Measurements from ENCODE around the gene ATF4.

The ATF4 gene

DNA sequence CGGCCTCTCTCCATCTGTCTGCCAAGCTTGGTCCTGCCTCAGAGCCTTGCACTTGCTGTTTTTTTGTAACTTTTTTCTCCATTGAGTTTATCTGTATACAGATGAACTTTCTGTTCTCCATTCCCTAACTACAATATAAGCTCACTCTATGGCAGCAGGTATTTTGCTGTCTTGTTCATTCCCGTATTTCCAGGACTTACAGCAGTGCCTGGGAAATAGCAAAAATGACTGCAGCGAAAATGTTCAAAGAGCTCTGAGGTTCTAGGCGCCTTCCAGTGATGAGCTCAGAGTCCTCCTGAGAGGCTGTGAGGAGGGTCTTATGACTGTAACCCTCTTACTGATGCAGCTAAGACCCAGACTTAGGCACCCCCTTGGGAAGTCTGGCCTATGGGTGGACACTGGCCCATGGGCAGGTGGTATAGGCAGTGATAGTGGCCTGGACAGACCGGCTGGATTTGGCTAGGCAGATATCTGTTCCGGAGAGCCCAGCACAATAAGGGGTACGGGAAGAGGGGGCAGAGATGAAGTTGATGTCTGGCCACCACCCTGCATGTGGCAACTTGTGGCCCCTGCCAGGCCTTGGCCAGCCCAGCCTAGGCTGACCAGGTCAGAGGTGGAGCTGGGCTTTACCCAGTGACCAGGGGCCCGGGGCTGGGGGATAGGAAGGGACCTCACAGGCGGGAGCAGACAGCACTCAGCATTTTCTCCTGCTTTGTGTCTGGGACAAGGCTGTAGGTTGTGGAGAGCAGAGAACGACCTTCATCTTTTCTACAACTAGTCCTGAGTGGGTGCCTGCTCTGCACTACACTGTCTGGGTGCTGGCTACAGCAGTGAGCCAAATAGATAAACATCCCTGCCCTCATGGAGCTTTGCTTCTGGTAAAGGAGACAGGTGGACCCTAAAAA, 4.6 kb downstream of the ATF4 start:
- no peak for DNase-seq (ENCODE audit: low read depth)
- H3K27me3 ChIP-seq (replicated peaks; ENCODE audit: control insufficient read depth, insufficient read depth, low read length) = no peaks in the 10 kb centered on the region
- H3K4me3 ChIP-seq (ENCODE audit: low read length) = peak overlapping the region; percentile 53
- H3K9ac ChIP-seq (ENCODE audit: low read length) = peak overlapping the region; percentile 100
- H3K9me3 ChIP-seq (ENCODE audit: control insufficient read depth, low read length) = no peaks in the 10 kb centered on the region
- peaks cover 39% of the 10 kb centered on the region for H3K4me1 ChIP-seq (ENCODE audit: control insufficient read depth, insufficient read depth, low read length)
- H3K36me3 ChIP-seq (ENCODE audit: control insufficient read depth, insufficient read depth, low read length, severe bottlenecking) = peaks cover 60% of the 10 kb centered on the region

DNA sequence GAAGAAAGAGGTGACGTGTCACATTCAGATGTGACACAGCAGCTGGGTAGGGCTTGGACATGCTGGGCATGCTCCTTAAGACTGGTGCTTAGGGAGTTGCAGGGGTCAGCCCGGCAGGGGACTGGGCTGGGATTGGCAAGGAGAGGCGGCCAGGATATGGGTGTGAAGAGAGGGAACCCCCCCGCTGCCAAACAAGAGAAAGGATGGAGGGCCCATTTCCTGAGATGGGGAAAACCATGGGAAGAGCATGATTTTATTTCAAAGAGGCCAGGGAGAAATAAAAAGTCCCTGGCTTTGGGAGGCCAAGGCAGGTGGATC, 5.3 kb downstream of the ATF4 start:
- Histone ChIP-seq H3K9ac (ENCODE audit: low read length) (no peak overlapping the region), H3K9me3 (ENCODE audit: control insufficient read depth, low read length) (no peaks in the 10 kb centered on the region), H3K27me3 (replicated peaks; ENCODE audit: control insufficient read depth, insufficient read depth, low read length) (no peaks in the 10 kb centered on the region), H3K36me3 (ENCODE audit: control insufficient read depth, insufficient read depth, low read length, severe bottlenecking) (peaks cover 64% of the 10 kb centered on the region), H3K4me1 (ENCODE audit: control insufficient read depth, insufficient read depth, low read length) (peaks cover 45% of the 10 kb centered on the region), H3K4me3 (ENCODE audit: low read length) (no peak overlapping the region)
- DNase-seq (ENCODE audit: low read depth) = no peak

DNA sequence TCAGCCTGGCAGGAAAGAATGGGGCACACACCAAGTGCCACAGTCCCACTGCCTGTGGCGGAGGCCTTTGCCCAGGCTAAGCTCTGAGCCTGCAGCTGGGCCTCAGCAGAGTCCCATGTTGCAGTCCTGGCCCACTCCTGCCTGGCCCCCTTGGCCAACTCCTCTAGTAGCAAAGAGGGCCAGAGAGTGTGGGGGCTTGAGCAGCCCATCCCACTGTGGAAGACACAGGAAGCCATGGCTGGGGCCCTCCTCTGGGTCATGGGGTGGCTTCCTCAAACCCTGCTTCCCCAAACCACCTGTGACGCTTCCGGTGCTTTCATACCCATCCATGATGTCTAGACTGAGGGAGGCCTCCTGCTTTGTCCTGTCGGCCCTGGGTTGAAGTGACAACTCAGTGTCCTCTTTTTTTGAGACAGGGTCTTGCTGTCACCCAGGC, 6.4 kb downstream of the ATF4 start:
- Histone ChIP-seq H3K9me3 (ENCODE audit: control insufficient read depth, low read length) (no peaks in the 10 kb centered on the region), H3K36me3 (ENCODE audit: control insufficient read depth, insufficient read depth, low read length, severe bottlenecking) (peaks cover 57% of the 10 kb centered on the region), H3K4me3 (ENCODE audit: low read length) (no peak overlapping the region), H3K4me1 (ENCODE audit: control insufficient read depth, insufficient read depth, low read length) (peaks cover 56% of the 10 kb centered on the region), H3K9ac (ENCODE audit: low read length) (no peak overlapping the region), H3K27me3 (replicated peaks; ENCODE audit: control insufficient read depth, insufficient read depth, low read length) (no peaks in the 10 kb centered on the region)
- no peak for DNase-seq (ENCODE audit: low read depth)

DNA sequence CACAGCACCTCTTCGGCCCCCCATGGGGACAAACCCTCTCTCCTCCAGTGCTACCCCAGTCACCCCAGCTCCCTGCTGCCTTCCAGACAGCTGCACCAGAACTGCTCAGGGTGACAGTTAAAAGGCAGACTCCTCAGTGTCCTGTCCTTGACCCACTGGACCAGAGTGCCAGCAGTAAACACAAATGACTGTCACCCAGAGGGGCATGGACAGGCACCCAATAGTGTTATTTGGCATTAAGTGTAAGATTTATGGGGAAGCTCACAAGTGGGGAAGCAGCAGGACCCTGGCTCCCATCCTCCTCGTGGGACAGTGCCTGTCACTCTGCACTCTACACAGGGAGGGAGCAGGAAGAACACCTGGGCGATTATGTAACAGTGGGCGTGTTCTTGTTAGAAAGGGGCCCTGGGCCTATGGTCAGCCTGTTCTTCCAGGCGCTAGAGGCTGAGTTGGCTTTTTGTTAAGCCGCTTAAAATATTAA, 7.2 kb downstream of the ATF4 start:
- no peak overlapping the region for H3K9ac ChIP-seq (ENCODE audit: low read length)
- H3K4me3 ChIP-seq (ENCODE audit: low read length) = no peak overlapping the region
- peak; percentile 29 for DNase-seq (ENCODE audit: low read depth)
- peaks cover 59% of the 10 kb centered on the region for H3K4me1 ChIP-seq (ENCODE audit: control insufficient read depth, insufficient read depth, low read length)
- H3K9me3 ChIP-seq (ENCODE audit: control insufficient read depth, low read length) = no peaks in the 10 kb centered on the region
- no peaks in the 10 kb centered on the region for H3K27me3 ChIP-seq (replicated peaks; ENCODE audit: control insufficient read depth, insufficient read depth, low read length)
- H3K36me3 ChIP-seq (ENCODE audit: control insufficient read depth, insufficient read depth, low read length, severe bottlenecking) = peaks cover 49% of the 10 kb centered on the region

DNA sequence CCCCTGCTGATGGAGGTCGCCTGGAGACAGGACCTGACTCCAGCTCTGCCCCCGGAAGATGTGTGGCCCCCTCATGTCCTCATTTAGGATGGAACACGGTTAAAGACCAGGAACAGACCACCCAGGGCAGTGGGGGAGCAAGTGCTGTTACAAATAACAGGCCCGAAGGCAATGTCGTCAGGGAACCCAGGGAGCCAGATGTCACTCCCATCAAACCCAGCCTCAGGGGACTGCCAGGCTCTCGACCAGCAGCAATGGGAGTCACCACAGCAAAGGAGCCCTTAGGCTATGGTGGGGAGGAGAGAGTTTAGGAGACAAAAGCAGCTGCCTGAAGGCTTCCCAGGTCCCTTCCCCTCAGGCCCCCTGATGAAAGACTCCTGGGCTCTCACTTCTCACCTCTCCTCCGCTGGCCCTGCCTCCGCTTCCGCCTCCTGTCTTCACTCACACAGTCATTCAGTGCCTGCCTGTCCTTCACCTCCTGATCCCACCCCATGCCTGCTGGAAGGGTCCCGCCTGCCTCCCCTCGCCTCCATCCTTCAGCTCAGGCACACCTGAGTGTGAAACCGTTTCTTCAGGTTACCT, 7.8 kb downstream of the ATF4 start:
- peak overlapping the region; percentile 11 for H3K9ac ChIP-seq (ENCODE audit: low read length)
- H3K4me1 ChIP-seq (ENCODE audit: control insufficient read depth, insufficient read depth, low read length) = peaks cover 59% of the 10 kb centered on the region
- DNase-seq (ENCODE audit: low read depth) = peak; percentile 19
- no peaks in the 10 kb centered on the region for H3K9me3 ChIP-seq (ENCODE audit: control insufficient read depth, low read length)
- no peak overlapping the region for H3K4me3 ChIP-seq (ENCODE audit: low read length)
- no peaks in the 10 kb centered on the region for H3K27me3 ChIP-seq (replicated peaks; ENCODE audit: control insufficient read depth, insufficient read depth, low read length)
- peaks cover 43% of the 10 kb centered on the region for H3K36me3 ChIP-seq (ENCODE audit: control insufficient read depth, insufficient read depth, low read length, severe bottlenecking)

DNA sequence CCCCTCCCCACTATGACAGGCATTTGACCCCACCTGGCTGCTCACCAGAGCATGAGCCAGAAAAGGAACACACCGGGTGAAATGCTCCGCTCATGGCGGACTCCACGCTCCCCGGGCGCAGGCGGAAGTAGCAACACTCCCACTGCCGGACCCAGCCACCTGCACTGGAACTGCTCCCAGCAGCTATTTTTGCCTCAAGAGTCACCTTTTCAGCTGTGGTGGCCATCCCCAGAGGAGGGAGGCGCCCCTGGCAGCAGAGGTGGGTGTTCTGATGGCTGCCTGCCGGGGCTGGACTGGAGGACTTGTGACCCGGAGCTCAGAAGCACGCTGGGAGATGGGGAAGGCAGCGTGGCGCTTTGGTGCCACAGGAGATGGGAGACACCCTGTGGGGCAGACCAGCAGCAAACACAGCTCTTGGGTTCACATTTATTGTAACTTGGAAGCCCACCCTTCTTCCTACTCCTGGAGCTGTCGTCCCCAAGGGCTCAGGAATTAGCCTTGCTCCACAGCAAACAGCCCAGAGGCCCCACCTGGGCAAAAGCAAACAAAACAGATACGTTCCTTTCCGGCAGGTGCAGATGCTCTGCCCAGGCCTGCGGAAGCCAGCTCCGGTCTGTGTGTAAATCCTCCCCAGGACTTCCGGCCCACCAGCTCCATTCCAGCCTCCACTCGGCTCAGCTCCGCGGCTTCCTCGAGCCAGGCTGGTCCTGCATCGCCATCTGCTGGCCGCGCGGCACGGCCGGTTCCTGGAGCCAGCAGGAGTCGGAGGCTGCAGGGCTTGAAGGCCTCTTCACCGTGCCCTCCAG, 8.5 kb downstream of the ATF4 start:
- Histone ChIP-seq H3K9me3 (ENCODE audit: control insufficient read depth, low read length) (no peaks in the 10 kb centered on the region), H3K36me3 (ENCODE audit: control insufficient read depth, insufficient read depth, low read length, severe bottlenecking) (peaks cover 40% of the 10 kb centered on the region), H3K4me1 (ENCODE audit: control insufficient read depth, insufficient read depth, low read length) (peaks cover 58% of the 10 kb centered on the region), H3K27me3 (replicated peaks; ENCODE audit: control insufficient read depth, insufficient read depth, low read length) (no peaks in the 10 kb centered on the region), H3K4me3 (ENCODE audit: low read length) (no peak overlapping the region), H3K9ac (ENCODE audit: low read length) (peak overlapping the region; percentile 97)
- peak; percentile 97 for DNase-seq (ENCODE audit: low read depth)

DNA sequence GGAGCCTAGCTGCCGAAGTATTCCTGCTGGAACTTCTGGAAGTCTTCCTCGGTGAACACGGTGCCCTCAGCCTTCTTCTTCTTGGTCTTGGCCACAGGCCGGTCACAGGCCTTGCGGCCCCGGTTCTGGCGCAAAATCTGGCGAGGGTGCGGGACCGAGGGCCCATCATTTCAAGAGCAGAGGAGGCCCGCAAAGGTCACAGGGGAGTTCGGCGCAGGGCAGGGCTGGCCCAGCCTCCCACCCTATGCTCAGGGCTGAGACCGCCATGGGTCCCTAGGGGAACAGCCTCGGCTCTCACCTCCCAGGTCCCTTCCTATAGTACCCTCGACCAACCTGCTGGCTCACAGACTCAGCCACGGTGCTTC, 9.1 kb downstream of the ATF4 start:
- Histone ChIP-seq H3K4me1 (ENCODE audit: control insufficient read depth, insufficient read depth, low read length) (peaks cover 56% of the 10 kb centered on the region), H3K9ac (ENCODE audit: low read length) (peak overlapping the region; percentile 97), H3K27me3 (replicated peaks; ENCODE audit: control insufficient read depth, insufficient read depth, low read length) (no peaks in the 10 kb centered on the region), H3K4me3 (ENCODE audit: low read length) (no peak overlapping the region), H3K36me3 (ENCODE audit: control insufficient read depth, insufficient read depth, low read length, severe bottlenecking) (peaks cover 34% of the 10 kb centered on the region), H3K9me3 (ENCODE audit: control insufficient read depth, low read length) (no peaks in the 10 kb centered on the region)
- DNase-seq (ENCODE audit: low read depth) = no peak

DNA sequence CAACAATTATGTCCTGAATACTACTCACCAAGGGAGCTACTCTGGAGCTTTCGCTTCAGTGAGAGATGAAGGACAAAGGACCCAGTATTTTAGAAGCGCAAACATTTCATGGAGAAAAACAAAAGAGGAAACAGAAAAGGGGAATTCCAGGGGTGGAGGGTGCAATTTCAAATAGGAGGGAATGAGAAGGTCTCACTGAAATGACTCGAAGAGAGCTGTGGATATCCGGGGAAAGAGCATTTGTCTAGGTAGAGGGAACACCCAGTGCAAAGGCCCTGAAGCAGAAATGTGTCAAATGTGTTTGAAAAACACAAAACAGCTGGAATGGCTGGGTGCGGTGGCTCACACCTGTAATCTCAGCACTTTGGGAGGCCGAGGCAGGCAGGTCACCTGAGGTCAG, 9.8 kb downstream of the ATF4 start:
- Histone ChIP-seq H3K4me1 (ENCODE audit: control insufficient read depth, insufficient read depth, low read length) (peaks cover 52% of the 10 kb centered on the region), H3K9ac (ENCODE audit: low read length) (peak overlapping the region; percentile 97), H3K27me3 (replicated peaks; ENCODE audit: control insufficient read depth, insufficient read depth, low read length) (no peaks in the 10 kb centered on the region), H3K9me3 (ENCODE audit: control insufficient read depth, low read length) (no peaks in the 10 kb centered on the region), H3K4me3 (ENCODE audit: low read length) (no peak overlapping the region), H3K36me3 (ENCODE audit: control insufficient read depth, insufficient read depth, low read length, severe bottlenecking) (peaks cover 27% of the 10 kb centered on the region)
- DNase-seq (ENCODE audit: low read depth) = no peak

DNA sequence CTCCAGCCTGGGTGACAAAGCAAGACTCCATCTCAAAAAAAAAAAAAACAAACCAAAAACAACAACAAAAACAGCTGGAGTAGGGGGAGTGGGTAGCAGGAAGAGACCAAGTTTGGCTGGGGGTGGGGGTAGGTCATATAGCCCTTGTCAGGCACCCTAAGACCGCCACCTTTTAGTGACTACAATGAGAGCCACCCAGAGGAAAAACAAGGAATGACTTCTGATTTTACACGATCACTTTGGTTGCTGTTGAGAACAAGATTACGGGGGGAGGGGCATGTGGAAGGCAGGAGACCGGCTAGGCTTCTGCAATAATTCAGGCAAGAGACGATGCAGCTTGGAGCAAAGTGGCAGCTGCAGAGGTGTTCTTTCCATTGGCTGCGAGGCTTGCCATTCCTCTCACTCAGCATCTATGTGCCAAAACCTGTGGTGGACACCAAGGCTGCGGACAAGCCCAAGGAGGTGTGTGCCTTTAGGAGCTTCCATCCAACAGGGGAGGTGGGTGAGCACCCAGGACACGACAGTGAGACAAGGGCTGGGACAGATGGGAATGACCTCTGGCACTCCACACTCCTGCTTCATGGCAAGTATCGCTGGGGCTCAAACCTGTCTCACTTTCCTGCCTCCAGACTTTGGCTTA, 10.4 kb downstream of the ATF4 start:
- Histone ChIP-seq H3K4me1 (ENCODE audit: control insufficient read depth, insufficient read depth, low read length) (peaks cover 49% of the 10 kb centered on the region), H3K27me3 (replicated peaks; ENCODE audit: control insufficient read depth, insufficient read depth, low read length) (no peaks in the 10 kb centered on the region), H3K9ac (ENCODE audit: low read length) (peak overlapping the region; percentile 97), H3K9me3 (ENCODE audit: control insufficient read depth, low read length) (no peaks in the 10 kb centered on the region), H3K4me3 (ENCODE audit: low read length) (peak overlapping the region; percentile 84), H3K36me3 (ENCODE audit: control insufficient read depth, insufficient read depth, low read length, severe bottlenecking) (peaks cover 27% of the 10 kb centered on the region)
- DNase-seq (ENCODE audit: low read depth) = peak; percentile 62

DNA sequence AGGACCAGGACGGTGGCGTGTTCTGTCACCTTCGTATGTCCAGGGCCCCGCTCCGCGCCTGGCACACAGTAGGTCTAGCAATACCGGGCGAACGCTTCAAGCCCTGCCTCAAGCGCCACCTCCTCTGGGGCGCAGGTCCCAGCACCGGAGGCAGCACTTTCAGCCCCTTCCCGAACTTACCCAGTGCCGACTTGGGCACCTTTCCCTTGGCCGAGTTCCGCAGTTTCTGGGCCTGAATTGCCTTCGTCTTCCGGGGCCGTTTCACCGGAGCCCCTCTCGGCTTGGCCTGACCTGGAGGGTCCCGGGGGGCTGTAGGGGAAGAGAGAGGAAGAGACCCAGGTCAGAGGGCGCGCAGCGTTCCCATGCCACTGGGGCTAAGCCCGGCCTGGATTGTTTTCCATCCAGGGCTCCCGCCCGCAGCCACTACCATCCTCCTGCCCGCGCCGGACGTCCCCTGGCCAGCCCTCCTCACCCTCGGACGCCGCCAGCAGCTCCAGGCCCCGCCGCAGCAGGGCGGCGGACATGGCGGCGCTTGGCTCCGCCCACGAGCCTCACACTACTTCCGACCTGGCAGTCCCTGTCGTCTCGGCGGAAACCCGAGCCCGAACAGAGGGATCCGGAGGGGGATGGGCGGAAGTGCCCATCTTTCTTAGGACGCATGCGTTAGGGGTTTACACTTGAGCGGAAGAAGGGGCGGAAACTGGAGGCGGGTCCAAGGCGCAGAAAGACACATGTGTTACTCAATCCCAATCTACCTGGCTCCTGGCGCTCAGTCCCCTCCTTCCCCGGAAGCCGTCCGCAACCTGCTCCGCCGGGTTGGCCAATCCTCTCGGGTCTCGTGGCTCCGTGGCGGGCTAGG, 12.1 kb downstream of the ATF4 start, which contains the start of gene RPS19BP1:
RPS19BP1 (minus strand) TSS at position 534 of the 859 bp plus-strand sequence; CDS start at position 524, 10 bp downstream.
- peak within 1 kb of the TSS; percentile 84 for H3K4me3 ChIP-seq (ENCODE audit: low read length)
- peak; percentile 99 for DNase-seq (ENCODE audit: low read depth)
- H3K9me3 ChIP-seq (ENCODE audit: control insufficient read depth, low read length) = no peaks in the 10 kb centered on the region
- H3K9ac ChIP-seq (ENCODE audit: low read length) = peak within 1 kb of the TSS; percentile 97
- peaks cover 49% of the 10 kb centered on the region for H3K4me1 ChIP-seq (ENCODE audit: control insufficient read depth, insufficient read depth, low read length)
- H3K36me3 ChIP-seq (ENCODE audit: control insufficient read depth, insufficient read depth, low read length, severe bottlenecking) = peaks cover 27% of the 10 kb centered on the region
- H3K27me3 ChIP-seq (replicated peaks; ENCODE audit: control insufficient read depth, insufficient read depth, low read length) = peaks cover 7% of the 10 kb centered on the region

All from adipocyte (in vitro differentiated cells).